Dermis microvascular lymphatic vessel endothelial cell (primary cell): Measurements from ENCODE around the gene SLC7A10. TPM values are rescaled to one million over a fixed set of nuclear protein-coding genes. Genes with fewer than 3 reads are reported as not detected.
A peak's percentile ranks its signal among the peaks of the same experiment; 100 is the strongest.

Experiments
- DNase-seq, 2 donors: peaks; one replicate each; pipeline versions ENCODE4 v3.0.0 to v3.0.0-alpha.2; 2010; ENCODE audit warnings: low read depth in 2 of 2
- total RNA-seq: library from RNA; depleted of rRNA; stranded (reverse); fragments of >200 nt; gene quantifications from 2 replicates; pipeline ENCODE4 v1.2.1, GENCODE V29; 2014

The SLC7A10 gene
- not detected in 2 replicates for total RNA-seq

DNA sequence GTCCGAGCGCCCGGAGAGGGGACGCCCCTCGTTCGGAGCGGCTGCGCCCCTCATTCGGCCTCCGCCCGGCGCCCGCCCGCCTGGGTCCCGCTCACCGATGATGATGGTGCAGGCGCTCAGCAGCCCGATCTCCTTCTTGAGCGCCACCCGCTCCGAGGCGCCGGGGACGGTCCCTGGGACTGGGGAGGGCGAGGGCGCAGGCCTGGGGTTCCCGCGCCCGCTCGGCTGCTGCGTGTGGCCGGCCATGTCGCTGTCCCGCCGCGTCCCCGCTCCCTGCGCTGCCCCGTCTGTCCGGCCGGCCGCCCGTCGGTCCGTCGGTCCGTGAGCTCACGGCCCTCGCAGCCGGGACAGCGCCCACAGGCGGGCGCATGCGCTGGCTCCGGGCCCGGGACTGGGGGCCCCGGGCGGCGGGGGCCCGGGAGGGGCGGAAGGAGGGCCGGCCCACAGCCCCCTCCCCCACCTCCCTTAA, at the start of gene SLC7A10:
Gene SLC7A10, minus strand, starts transcription at position 393 of the 469 bp plus-strand sequence. Its CDS starts 147 bp downstream, at position 246.
- no peak for DNase-seq

DNA sequence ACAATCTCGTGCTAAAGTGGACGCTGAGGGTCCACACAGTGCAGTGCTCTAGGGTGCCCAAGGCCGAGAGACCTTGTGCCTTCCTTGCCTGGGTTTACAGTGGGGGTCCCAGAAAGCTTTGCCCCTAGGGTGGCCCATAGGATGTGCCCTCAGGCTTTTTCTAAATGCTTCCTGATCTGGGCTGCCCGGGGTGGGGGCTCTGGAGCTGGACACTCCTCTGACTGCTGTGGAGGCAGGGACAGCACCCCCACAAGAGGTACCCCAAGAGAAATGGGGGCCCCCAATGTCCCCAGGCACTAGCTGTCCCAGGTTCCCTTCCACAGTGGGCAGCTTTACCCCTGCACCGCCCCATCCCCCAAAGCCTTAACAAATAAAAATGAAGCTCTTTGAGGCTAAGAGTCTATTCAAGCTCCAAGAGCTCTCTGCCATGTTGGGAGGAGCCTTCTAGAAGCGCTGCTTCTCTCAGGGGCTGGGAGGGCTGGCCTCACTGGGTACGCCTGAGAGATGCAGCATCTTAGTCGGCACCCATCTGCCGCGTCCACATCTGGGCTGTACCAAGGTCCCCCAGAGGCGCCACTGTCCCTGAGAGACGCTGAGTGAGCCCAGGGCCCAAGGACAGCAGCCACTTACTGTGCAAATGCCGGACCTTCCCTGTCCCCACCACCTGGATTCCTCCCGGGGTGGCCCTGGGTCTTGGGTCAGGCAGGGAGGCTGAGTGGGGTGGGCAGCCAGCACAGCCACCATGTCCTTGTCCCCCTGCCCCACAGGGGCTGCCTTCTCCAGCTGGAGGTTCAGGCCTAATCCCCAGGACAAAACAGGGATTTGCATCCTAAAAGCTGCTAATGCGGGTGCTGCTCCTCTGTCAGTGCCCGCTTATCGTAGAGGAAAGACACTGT, 49.3 kb upstream of the SLC7A10 start:
- no peak for DNase-seq

DNA sequence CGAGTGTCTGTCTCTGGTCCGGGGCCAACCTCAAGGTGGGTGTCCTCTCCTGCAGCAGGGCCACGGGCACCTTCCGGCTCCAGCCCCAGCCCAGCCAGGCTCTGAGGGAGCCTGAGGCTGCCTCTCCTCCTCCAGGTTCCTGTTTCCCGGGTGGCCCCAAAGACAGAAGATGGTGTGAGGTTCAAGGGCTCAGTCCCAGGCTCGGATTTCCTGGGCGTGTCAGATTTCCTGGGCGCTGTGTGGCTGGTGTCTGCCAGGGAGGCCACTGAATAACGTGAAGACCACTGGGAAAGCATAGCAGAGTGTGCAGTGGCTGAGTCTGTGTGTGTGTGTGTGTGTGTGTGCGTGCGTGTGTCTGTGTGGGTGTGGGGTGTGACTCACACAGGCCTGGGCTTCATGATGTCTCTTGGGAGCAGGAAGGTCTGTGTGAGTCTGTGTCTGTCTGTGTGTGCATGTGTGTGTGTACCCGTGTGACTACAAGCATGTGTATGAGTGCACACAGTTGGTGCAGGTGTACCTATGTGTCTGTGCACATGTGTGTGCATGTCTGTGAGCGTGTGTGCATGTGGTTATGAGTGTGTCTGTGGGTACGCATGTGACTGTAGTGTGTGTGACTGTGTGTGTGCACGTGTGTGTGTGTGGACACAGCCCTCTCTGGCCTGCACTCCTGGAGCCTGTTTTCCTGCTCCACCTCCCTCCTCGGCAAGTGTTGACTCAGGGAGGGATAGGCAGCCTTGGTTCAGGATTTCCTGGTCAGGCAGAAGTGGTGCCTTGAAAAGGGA, 48.4 kb upstream of the SLC7A10 start:
- DNase-seq, result peak; percentile 5 to 19

DNA sequence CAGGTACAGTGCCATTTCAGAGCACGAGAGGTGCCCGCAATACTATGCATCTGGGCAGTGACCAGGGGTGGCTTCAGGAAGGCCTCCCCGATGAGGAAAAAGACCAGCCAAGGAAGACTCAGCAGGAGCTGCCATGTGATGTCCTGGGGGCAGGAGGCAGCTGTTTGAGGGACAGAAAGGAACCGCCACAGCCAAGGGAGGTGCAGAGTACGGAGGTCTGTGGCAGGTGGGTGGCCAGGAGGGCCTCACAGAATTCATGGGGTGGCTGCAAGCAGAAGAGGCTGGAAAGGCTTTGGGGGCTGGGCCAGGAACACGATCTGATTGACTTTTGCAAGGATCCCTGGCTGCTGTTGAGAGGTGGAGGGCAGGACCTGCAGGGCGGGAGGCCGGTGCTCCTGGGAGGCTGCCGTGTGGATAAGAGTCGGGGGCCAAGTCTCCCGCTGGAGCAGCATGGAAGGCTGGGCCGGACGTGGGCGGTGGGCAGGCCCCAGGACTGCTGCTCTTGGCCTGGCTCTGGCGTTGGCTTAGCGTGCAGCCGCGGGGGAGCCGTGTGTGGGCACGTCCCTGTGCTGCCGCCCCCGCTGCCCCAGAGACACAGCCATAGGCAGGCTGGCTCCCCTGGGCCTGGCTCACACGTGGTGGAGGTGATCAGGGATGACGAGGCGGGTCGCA, 47.6 kb upstream of the SLC7A10 start:
- DNase-seq, result no peak

- no peak for DNase-seq
Measured at GRCh38 chr19:33271246-33272021, 45.8 kb upstream of the SLC7A10 start.

DNA sequence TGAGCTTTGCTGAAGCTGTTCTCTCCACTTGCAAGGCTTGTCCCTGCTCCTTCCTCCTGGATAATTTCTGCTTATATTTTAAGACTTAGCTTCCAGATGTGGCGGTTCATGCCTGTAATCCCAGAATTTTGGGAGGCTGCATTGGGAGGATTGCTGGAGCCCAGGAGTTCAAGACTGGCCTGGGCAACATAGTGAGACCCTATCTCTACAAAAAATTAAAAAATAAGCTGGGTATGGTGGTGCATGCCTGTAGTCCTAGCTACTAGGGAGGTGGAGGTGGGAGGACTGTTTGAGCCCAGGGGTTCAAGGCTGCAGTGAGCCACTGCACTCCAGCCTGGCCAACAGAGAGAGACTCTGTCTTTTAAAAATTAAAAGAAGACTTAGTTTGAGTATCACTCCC, 45.1 kb upstream of the SLC7A10 start:
- DNase-seq, result no peak

- DNase-seq, result no peak
Measured at GRCh38 chr19:33269016-33269415, 43.4 kb upstream of the SLC7A10 start.

DNA sequence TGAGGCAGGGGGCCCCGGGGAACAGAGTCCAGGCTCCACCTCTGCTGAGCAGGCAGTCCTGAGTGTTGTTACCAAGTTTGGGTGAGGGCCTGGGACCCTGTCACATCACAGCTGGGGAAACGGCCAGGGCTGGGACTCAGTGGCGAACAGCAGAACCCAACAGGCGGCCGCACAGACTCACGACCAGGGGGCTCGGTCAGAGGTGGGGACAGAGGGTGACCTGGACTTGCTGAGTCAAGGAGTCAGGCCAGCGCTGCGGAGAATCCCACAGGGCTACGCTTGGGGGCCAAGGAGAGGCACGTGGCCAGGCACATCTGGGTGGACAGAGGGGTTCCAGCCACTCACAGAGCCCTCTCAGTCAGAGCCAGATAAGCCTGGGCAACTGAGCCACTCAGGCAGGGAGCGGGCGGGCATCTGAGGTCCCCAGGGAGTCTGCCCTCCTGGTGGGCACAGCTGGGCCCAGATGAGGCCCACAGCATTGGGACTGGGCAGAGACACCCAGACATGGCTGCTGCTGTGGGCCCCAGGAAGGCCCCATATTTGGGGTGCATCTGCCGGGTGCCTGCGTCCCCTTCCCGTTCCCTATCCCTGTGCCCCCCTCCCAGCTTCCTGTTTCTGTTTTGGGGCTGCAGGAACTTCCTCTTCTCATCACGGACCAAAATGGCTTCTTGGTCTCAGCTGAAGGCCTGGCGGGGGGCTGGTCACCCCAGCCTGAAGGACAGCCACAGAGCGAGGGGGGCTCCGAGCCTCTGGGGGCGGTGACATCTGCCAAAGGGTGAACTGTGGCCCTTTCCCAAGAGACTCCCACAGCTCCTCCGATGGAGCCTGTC, 42.7 kb upstream of the SLC7A10 start:
- no peak for DNase-seq

DNA sequence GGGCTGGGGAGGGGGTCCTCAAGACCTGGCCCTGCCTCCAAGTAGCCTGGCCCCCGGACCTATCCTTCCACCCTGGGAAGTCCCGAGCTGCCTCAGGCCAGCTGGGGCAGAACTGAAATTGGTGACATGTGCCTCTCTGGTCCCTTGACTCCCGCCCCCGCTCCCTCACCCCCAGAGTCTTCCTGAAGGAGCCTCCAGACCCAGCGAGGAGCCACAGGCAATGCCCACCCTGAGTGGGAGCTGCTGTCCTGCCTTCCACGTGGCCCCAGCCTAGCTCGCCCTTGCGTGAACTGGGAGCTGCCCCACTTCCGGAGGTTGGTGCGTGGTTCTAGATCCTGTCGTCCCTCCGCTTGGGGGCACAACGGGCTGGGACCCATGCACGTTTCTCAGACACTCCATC, 42.1 kb upstream of the SLC7A10 start:
- no peak for DNase-seq

GRCh38 chr19:33266974-33267484, 41.4 kb upstream of the SLC7A10 start:
- DNase-seq, result no peak

- no peak for DNase-seq
Measured at GRCh38 chr19:33264881-33265445, 39.3 kb upstream of the SLC7A10 start.

- DNase-seq, result no peak
Measured at GRCh38 chr19:33263325-33264023, 37.8 kb upstream of the SLC7A10 start.

DNA sequence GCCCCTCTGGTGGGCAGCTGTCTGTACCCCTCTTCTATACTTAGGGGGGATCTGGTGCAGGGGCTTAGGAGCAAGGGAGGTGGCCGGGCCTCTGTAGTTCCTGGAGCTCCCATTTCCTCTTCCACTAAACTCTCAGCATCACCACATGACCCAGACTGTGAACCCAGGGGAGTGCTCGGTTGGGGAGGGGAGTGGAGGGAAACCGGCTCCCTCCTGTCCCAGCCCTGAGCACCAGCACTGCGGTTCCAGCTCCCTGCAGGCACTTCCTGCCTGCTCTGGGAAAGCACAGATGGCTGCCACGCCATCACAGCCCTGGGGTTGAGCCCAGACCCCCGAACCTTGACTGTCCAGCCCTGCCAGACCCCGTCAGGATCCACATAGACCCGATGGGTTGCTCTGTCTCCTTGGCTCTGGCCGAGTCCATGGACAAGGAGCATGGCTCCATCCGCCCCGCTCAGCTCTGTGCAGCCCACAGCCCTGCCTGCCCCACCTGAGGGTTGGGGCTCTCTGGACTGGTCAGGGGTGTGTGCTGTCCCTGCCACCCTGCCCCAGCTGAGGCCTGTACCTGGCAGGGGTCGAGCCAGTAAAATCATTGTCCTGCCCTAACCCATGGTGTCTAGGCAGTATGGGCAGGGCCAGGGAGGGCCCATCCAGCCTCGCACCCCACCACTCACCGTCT, 36.0 kb upstream of the SLC7A10 start:
- no peak for DNase-seq

DNA sequence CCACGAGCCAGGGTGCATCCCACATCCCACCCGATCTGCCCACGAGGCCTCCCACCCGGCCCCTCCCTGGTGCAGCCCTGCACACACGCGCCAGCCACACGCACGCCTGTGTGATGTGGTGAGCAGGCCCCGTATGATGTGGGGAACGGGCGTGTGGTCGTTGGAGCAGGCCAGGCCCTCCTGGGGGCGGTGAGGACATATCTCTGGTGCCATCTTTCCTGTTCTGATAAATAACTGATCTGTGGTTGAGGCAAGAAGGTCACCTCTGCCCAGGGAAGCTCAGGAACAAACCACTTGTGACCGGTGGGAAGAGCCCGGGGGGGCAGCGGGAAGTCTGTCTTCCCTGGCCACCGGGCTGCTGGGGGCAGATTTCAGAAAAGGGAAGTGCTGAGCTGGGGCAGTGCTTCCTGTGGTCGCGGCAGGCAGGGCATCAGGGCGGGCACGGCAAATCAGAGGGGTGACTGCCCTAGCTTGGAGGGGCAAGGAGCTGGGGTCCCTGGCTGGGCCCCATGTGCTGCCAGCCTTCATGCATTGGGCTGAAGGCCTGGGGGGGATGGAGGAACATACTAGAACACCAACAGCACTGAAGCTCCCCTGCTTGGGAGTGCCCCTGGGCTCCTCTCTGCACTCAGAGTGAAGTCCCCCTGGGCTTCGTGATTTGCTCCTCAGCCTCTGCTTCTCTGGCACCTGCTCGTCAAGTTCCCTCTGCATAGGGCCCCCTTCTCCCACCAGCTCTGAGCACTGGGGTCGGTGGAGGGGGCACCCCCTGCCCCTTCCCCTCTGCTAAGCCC, 35.2 kb upstream of the SLC7A10 start:
- DNase-seq, result no peak

DNA sequence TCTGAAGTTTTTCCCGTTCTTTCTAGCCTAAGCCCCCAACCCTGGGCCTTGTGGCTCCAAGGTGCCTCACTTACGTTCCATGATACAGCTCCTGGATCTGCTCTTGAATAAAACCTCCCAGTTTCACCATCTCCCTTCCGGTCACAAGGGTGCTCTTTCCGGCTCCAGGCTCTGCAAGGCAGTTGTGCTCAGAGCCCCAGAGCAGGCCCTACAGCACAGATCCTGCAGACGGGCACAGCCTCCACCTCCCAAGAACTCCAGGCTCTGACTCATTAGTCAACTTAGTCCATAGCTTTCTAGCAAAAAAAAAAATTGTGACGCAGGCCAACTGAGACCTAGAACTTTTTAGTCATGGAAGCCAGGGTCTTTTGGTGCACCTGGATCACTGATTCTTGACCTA, 33.9 kb upstream of the SLC7A10 start:
- DNase-seq, result no peak

- DNase-seq, result no peak
Measured at GRCh38 chr19:33257828-33258227, 32.2 kb upstream of the SLC7A10 start.

DNA sequence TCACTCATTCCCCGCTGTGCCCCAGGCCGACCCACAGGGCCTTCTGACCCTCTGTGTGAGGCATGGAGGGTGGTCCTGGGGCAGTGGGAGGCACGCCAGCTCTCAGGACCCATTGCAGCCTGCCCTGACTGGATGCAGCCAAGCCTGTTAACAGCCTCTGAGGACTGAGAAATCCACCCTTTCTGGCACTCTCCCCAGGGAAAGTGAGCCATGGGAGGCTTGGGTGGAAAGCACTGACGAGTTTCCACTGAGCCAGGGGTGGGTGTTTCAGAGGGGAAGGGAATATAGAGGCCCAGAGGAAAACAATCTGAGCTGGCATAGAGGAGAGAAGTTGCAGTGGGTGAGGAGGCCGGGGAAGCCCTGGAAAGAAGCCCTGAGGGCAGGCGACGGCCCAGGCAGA, 30.6 kb upstream of the SLC7A10 start:
- DNase-seq, result no peak

- no peak for DNase-seq
Measured at GRCh38 chr19:33255781-33256180, 30.1 kb upstream of the SLC7A10 start.
